ENCODE data around the gene UBN1.

Gene UBN1

GRCh38 chr16:4846901-4847773, at the start of gene UBN1, which contains the start of gene GLYR1:
Gene UBN1, plus strand, starts transcription at chr16:4847481. Its CDS starts 5,437 bp downstream, at chr16:4852918.
Gene GLYR1, minus strand, starts transcription at chr16:4847288. Its CDS starts 23 bp downstream, at chr16:4847265.
- peak; percentile 84 for DNase-seq

- DNase-seq = no peak
Observed at GRCh38 chr16:4797805-4798252, 49.5 kb upstream of the UBN1 start.

- DNase-seq = no peak
Observed at GRCh38 chr16:4798456-4798855, 48.8 kb upstream of the UBN1 start.

- no peak for DNase-seq
Observed at GRCh38 chr16:4799171-4799855, 48.0 kb upstream of the UBN1 start.

GRCh38 chr16:4800290-4801041, 46.8 kb upstream of the UBN1 start:
- DNase-seq = peak; percentile 7

- DNase-seq = no peak
Observed at GRCh38 chr16:4801051-4801961, 46.0 kb upstream of the UBN1 start.

- peak; percentile 65 for DNase-seq
Observed at GRCh38 chr16:4801962-4802658, 45.2 kb upstream of the UBN1 start, which contains the start of gene ROGDI. Gene ROGDI, minus strand, starts transcription at chr16:4802633. Its CDS starts 62 bp downstream, at chr16:4802571.

- peak; percentile 89 for DNase-seq
Observed at GRCh38 chr16:4802659-4803287, 44.5 kb upstream of the UBN1 start.

GRCh38 chr16:4803401-4803844, 43.9 kb upstream of the UBN1 start:
- no peak for DNase-seq

GRCh38 chr16:4803898-4804762, 43.2 kb upstream of the UBN1 start:
- no peak for DNase-seq

- no peak for DNase-seq
Observed at GRCh38 chr16:4805231-4805630, 42.0 kb upstream of the UBN1 start.

GRCh38 chr16:4806280-4806679, 41.0 kb upstream of the UBN1 start:
- no peak for DNase-seq

- no peak for DNase-seq
Observed at GRCh38 chr16:4811242-4811641, 36.0 kb upstream of the UBN1 start.

- no peak for DNase-seq
Observed at GRCh38 chr16:4811773-4812172, 35.5 kb upstream of the UBN1 start.

GRCh38 chr16:4813251-4814003, 33.9 kb upstream of the UBN1 start:
- no peak for DNase-seq

- DNase-seq = no peak
Observed at GRCh38 chr16:4814046-4814445, 33.2 kb upstream of the UBN1 start.

- no peak for DNase-seq
Observed at GRCh38 chr16:4814542-4815173, 32.6 kb upstream of the UBN1 start.

GRCh38 chr16:4820652-4821051, 26.6 kb upstream of the UBN1 start:
- DNase-seq = no peak

Measured in DMS79 treated with DMSO at 0.1 percent for 48 hours (cell line).